ENCODE results near the gene ADISSP.
A peak's percentile ranks its signal among the peaks of the same experiment; 100 is the strongest.

The ADISSP gene

DNA sequence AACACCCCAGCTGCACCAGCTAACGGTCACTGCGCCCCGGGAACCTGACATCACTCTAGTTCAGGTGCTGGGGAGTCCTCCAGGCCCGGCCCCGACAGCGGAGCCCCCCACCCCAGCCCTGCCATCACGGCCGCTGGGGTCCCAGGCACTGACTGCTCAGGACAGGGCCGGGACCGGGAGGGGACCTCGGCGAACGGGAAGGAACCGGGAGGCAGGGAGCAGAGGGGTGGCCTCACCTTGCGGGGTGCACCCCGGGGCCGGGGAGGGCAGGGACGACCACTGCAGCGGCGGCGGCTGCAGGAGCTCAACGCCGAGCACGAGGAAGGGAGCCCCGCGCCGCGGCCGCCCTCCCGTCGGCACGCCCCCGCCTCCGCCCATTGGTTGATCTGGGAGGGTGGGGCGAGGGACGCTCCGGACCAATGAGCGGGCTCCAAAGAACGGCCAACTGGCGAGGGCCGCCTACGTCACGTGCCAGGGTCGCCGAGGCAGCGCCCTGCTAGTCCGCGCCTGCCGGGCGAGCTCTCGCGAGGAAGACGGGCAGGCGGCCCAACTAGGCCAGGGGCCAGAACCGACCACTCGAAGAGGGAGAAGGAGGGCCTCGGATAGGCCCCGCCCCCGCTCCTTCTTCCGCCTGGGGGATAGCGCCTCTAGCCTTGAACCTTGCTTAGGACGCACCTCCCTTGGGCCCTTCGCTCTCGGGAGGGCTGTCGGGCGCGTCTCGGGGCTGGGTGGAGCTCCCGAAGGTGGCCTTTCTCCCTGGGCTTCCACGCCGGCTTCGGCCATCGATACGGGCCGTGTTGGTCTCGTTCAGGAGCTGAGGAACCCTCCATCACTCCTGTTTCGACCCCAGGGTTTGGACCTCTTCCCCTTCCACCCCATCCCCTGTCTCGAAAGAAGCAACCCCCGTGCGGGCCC is at the start of gene ADISSP:
Gene ADISSP, minus strand, starts transcription at position 327 of the 915 bp plus-strand sequence. CDS start 7,653 bp downstream, outside the sequence.
- DNase-seq, result peak; percentile 100

- DNase-seq, result no peak
Measured at GRCh38 chr20:3815703-3816315, 48.3 kb upstream of the ADISSP start.

DNA sequence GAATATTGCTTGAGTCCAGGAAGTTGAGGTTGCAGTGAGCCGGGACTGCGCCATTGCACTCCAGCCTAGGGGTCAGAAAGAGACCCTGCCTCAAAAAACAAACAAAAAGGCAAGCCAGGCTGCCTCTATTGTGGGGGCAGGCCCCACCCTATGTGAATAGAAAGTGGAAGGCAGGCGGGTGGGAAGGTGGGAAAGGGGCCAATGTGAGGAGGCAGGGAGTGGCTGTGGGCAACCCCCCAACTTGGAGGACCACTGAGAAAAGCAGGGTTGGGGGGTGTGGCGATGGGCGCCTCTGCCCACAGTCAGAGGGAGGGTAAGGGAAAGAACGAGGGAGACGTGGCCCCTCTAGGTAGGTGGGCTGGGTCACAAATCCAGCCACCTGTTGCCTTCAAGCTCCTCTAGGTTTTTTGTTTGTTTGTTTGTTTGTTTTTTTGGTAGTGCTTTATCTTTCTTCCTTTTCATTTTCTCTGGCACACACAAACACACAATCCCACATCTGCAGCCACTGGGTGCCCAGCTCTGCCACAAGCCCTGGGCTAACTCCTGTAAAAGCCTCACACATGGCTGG is 47.5 kb upstream of the ADISSP start:
- DNase-seq, result no peak

- DNase-seq, result no peak
Measured at GRCh38 chr20:3813848-3814581, 46.5 kb upstream of the ADISSP start.

DNA sequence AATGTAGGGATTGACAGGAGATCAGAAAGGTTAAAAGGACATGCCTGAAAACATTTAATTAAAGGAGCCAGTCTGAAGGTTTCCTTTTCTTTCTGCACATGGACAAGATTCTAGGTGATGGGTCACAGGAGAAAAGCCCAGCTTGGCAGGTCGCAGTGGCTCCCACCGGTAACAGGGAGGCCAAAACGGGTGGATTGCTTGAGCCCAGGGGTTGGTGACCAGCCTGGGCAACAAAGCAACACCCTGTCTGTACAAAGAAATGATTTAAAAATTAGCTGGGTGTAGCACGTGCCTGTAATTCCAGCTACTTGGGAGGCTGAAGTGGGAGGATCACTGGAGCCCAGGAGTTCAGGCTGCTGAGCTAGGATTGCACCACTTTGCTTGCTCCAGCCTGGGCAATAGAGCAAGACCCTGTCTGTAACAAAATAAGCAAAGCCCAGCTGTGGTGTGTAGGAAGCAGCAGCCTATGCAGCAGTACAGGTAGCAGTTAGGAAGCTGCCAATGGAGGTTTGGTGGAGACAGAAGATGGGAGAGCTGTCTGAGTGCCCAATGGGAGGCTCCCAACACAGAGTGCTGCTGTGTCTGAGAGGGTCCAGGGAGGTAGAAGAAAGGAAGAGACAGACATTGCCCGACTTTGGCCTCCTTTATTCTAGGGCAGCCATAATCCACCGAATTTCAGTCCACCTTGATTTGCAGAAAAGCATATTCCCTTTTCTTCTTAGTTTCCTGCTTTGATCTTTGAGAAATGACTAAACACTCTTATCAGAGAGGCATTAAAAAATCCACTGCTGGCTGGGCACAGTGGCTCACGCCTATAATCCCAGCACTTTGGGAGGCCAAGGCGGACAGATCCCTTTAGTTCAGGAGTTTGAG is 45.7 kb upstream of the ADISSP start:
- DNase-seq, result no peak

DNA sequence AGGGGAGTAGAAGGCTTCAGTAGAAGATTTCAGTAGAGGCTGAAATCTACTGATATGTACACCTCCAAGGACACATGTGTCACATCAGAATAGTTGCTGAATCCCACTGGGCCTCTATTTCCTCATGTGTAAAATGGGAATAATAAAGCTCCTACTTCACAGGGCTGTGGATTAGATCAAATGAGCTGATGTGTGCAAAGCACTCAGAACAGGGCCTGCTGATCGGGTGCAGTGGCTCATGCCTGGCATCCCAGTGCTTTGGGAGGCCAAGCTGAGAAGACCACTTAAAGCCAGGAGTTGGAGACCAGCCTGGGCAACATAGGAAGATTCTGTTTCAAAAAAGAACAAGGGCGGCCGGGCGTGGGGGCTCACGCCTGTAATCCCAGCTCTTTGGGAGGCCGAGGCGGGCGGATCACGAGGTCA is 44.7 kb upstream of the ADISSP start:
- no peak for DNase-seq

DNA sequence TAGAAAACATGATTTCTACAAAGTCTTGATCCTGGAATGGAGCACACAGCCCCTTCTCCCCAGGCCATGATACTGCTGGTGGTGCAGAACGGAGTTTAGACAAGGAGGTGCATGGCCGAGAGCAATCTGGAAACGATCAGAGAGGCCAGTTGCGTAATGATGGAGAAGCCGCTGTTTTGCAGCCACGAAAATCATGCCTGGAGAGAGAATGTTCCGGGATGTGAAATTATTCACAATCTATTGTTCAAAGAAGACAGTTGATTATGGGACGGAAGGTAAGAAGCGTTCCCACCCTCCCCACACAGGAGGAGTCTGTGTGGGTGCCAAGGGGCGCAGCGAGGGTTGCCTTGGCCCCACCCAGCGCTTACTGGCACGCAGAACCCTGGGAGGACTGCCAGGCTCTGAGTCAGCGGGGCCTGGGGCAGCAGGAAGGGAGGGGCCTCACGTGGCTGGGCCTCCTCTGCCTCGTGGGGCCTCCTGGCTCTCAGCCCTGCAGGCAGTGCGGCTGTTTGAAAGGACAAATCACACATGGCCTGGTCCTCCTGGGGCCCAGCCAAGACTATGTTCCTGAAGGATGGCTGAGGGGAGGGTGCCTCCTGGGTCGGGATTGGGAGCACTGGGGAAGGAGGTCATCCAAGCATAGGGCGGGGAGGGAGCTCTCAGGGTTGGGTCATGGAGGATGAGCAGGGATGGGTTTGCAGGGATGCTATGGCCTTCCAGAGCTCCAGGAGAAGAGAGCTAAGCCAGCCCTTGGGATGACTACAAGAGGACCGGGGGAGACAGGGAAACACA is 44.1 kb upstream of the ADISSP start:
- DNase-seq, result peak; percentile 99

DNA sequence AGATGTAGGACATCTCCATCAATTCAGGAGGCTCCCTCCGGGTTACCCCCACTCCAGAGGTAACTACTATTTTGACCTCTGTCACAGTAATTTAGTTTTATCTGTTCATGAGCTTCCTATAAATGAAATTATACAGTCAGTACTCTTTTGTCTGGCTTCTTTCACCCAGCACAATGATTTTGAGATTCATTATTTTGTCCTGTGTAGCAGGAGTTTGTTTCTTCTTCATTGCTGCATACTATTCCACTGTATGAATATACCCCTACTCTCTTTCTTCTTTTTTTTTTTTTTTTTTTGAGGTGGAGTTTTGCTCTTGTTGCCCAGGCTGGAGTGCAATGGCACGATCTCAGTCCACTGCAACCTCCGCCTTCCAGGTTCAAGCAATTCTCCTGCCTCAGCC is 41.0 kb upstream of the ADISSP start:
- no peak for DNase-seq

- no peak for DNase-seq
Measured at GRCh38 chr20:3804781-3805180, 37.2 kb upstream of the ADISSP start.

GRCh38 chr20:3804254-3804751 is 36.8 kb upstream of the ADISSP start:
- DNase-seq, result no peak

- DNase-seq, result no peak
Measured at GRCh38 chr20:3803854-3804253, 36.3 kb upstream of the ADISSP start.

DNA sequence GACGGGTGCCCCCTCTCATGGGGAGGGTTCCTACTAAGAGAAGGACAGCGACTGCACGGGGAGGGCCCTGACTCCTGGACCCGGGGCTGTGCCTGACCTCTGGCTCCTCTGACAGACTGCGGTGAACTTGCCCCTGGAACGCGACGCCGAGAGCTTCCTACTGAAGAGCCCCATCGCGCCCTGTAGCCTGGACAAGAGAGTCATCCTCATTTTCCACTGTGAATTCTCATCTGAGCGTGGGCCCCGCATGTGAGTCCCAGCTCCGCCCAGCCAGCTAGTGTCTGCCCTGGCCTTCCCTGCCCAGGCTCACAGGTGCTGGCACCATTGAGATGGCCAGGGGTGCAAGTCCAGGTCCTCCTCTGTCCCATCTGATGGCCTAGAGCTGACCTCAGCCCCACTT is 35.7 kb upstream of the ADISSP start:
- DNase-seq, result no peak

- no peak for DNase-seq
Measured at GRCh38 chr20:3802524-3803239, 35.1 kb upstream of the ADISSP start.

GRCh38 chr20:3801846-3802245 is 34.3 kb upstream of the ADISSP start:
- DNase-seq, result no peak

GRCh38 chr20:3801299-3801698 is 33.7 kb upstream of the ADISSP start:
- DNase-seq, result no peak

GRCh38 chr20:3800878-3801260 is 33.3 kb upstream of the ADISSP start:
- DNase-seq, result no peak

- no peak for DNase-seq
Measured at GRCh38 chr20:3800256-3800877, 32.8 kb upstream of the ADISSP start.

DNA sequence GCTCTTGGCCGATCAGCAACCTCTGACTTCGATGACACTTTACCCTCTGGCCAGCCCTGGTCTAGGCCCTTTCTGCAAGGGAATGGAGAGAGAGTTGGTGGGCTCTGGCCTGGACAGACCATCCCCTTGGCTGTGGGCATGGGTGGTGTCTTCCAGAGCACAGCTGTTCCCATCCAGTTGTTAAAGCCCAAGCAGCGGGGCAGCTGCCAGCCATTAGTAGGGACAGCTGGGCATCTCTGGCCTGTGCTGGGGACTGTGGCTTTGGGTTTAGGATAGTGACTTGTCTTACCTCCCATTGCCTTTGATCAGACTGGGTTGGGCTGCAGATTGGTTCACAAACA is 31.3 kb upstream of the ADISSP start:
- no peak for DNase-seq

DNA sequence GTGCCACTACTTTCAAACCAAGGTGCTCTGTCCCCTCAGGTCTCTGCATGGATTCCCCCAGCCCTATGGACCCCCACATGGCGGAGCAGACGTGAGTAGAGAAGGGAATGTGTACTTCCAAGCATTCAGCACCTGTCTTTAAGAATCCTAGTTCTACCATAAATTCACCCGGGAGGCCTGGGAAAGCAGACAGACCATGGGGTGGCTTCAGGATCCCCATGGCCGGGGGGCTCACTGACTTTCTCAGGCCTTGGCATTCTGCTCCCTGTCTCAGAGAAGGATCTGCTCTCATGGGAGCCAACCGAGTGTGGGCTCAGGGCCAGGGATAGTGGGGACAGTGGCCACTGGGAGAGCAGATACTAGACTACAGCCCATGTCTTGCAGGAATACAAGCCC is 30.8 kb upstream of the ADISSP start:
- DNase-seq, result no peak
